Epithelial cell of proximal tubule (primary cell): ENCODE data around the gene FUT1. TPM values are rescaled to one million over a fixed set of nuclear protein-coding genes. Genes with fewer than 3 reads are reported as not detected.

Source experiments
- DNase-seq: peaks from one replicate; pipeline ENCODE4 v3.0.0-alpha.2; 2011; ENCODE audit warnings: low read depth
- H3K4me3 ChIP-seq: 2 replicates; pipeline ENCODE4 v1.5.1; 2011; ENCODE audit warnings: low read depth, mild to moderate bottlenecking, low read length
- CTCF ChIP-seq: conservative IDR thresholded peaks from 2 replicates; pipeline ENCODE4 v1.5.1; 2012; ENCODE audit warnings: low read depth, mild to moderate bottlenecking, low read length
- total RNA-seq: library from RNA; depleted of rRNA; stranded (reverse); fragments of >200 nt; gene quantifications from 2 replicates; pipeline ENCODE4 v1.2.3, GENCODE V29; 2015

Gene FUT1
- total RNA-seq, 1 donor from 2014 or later, result 2.9 TPM

- no peak for TF ChIP-seq CTCF
- DNase-seq, result no peak
- H3K4me3 ChIP-seq, result peak overlapping the region; percentile 48
Observed at GRCh38 chr19:48739404-48740163, 12.9 kb downstream of the FUT1 start.

GRCh38 chr19:48738557-48739403 lies 13.7 kb downstream of the FUT1 start:
- peak overlapping the region; percentile 48 for H3K4me3 ChIP-seq
- TF ChIP-seq CTCF, result no peak
- no peak for DNase-seq

GRCh38 chr19:48737360-48737998 lies 15.0 kb downstream of the FUT1 start:
- no peak for TF ChIP-seq CTCF
- H3K4me3 ChIP-seq, result no peak overlapping the region
- no peak for DNase-seq

GRCh38 chr19:48735031-48735615 lies 17.3 kb downstream of the FUT1 start:
- DNase-seq, result no peak
- H3K4me3 ChIP-seq, result peak overlapping the region; percentile 23
- TF ChIP-seq CTCF, result no peak

- no peak overlapping the region for H3K4me3 ChIP-seq
- no peak for TF ChIP-seq CTCF
- no peak for DNase-seq
Observed at GRCh38 chr19:48734625-48735024, 17.8 kb downstream of the FUT1 start.

- no peak for TF ChIP-seq CTCF
- no peak for DNase-seq
- H3K4me3 ChIP-seq, result no peak overlapping the region
Observed at GRCh38 chr19:48731452-48731851, 21.0 kb downstream of the FUT1 start.
